ENCODE results near the gene MCM3. TPM values are rescaled to one million over a fixed set of nuclear protein-coding genes. Genes with fewer than 3 reads are reported as not detected.

Gene MCM3
- total RNA-seq, 3 donors from 2014 or later (not counting 1 experiment from before 2014, with no cell fraction given) = 26.4 to 46.2 (median 31.5) TPM

DNA sequence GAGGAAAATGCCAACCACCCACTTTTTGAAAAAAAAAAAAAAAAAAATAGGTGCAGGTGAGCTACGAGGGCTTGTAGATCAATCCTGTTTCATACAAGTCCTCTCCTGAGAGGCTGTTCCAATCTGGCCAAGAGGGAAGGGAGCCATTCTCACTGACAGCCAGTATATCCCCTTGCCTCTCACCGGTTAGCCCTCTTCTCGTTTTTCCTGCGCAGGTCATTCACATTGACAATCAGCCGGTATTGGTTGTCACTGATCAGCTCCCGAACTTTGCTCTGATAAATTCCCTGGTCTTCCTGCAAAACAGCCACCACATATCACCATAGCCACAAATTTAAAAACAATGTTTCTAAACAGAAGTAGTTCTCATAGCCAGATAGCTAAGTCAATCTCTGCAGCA, 1.4 kb downstream of the MCM3 start:
- Mint-ChIP-seq H3K4me1 (peaks cover 31 to 33% of the 10 kb centered on the region in 2 donors), H3K4me3 (peak overlapping the region; percentile 4)
- H3K4me3 ChIP-seq (ENCODE audit: low read length) = no peak overlapping the region

DNA sequence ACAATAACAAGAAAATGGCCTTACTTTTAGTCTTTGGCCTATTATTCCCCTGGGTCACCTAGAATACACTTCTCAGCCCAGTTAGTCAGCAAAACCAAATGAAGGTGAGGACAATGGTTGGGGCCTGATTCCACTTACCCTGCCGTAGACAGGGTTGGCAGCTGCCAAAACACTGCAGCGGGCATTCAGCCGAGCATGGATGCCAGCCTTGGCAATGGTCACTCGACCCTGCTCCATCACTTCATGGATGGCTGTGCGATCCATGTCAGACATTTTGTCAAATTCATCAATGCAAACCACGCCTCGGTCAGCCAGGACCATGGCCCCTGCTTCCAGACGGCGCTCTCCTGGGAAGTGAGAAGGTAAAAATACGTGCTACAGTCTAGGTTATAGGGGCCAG, 8.4 kb downstream of the MCM3 start:
- no peaks in the 10 kb centered on the region for H3K9me3 ChIP-seq (ENCODE audit: control insufficient read depth, insufficient read depth, low read length)
- H3K4me3 ChIP-seq (ENCODE audit: low read length) = no peak overlapping the region
- Mint-ChIP-seq H3K27ac (no peak overlapping the region), H3K9me3 (no peaks in the 10 kb centered on the region), H3K27me3 (ENCODE audit: low read depth in 2 of 2) (no peaks in the 10 kb centered on the region), H3K36me3 (peaks cover 30% of the 10 kb centered on the region), H3K4me1 (peaks cover 0 to 6% of the 10 kb centered on the region in 2 donors), H3K4me3 (no peak overlapping the region)
- H3K4me1 ChIP-seq (ENCODE audit: control insufficient read depth, insufficient read depth, low read length) = no peaks in the 10 kb centered on the region
- no peak overlapping the region for H3K27ac ChIP-seq (ENCODE audit: low read length)
- 95% methylated on average over 10 of the region's 10 CpGs for WGBS (ENCODE audit: insufficient coverage)
- ATAC-seq = no peak
- H3K27me3 ChIP-seq (ENCODE audit: control insufficient read depth, insufficient read depth, low read length) = no peaks in the 10 kb centered on the region
- H3K36me3 ChIP-seq (ENCODE audit: control insufficient read depth, insufficient read depth, low read length) = peaks cover 92% of the 10 kb centered on the region
- DNase-seq = no peak
- TF ChIP-seq, protein P1, sequence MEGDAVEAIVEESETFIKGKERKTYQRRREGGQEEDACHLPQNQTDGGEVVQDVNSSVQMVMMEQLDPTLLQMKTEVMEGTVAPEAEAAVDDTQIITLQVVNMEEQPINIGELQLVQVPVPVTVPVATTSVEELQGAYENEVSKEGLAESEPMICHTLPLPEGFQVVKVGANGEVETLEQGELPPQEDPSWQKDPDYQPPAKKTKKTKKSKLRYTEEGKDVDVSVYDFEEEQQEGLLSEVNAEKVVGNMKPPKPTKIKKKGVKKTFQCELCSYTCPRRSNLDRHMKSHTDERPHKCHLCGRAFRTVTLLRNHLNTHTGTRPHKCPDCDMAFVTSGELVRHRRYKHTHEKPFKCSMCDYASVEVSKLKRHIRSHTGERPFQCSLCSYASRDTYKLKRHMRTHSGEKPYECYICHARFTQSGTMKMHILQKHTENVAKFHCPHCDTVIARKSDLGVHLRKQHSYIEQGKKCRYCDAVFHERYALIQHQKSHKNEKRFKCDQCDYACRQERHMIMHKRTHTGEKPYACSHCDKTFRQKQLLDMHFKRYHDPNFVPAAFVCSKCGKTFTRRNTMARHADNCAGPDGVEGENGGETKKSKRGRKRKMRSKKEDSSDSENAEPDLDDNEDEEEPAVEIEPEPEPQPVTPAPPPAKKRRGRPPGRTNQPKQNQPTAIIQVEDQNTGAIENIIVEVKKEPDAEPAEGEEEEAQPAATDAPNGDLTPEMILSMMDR (IDR thresholded peaks at IDR 0.05) = no peak
- intact Hi-C loops (cut with micrococcal nuclease) = no loop called here

More for the DNA sequence above, 1.4 kb downstream of the MCM3 start:
- 72% methylated on average over 6 of the region's 6 CpGs for WGBS (ENCODE audit: insufficient coverage)
- no peaks in the 10 kb centered on the region for H3K9me3 ChIP-seq (ENCODE audit: control insufficient read depth, insufficient read depth, low read length)
- intact Hi-C loops (cut with micrococcal nuclease) = loop anchor here (10.0 kb wide), 1 partner anchor 1072 kb away; no protein-coding TSS in a partner anchor
- H3K9me3 Mint-ChIP-seq = no peaks in the 10 kb centered on the region
- no peaks in the 10 kb centered on the region for H3K27me3 Mint-ChIP-seq (ENCODE audit: low read depth in 2 of 2)
- no peak for ATAC-seq
- H3K4me1 ChIP-seq (ENCODE audit: control insufficient read depth, insufficient read depth, low read length) = peaks cover 11% of the 10 kb centered on the region
- peaks cover 45% of the 10 kb centered on the region for H3K36me3 ChIP-seq (ENCODE audit: control insufficient read depth, insufficient read depth, low read length)
- no peak for DNase-seq
- no peak overlapping the region for H3K27ac Mint-ChIP-seq
- no peaks in the 10 kb centered on the region for H3K27me3 ChIP-seq (ENCODE audit: control insufficient read depth, insufficient read depth, low read length)
- no peak overlapping the region for H3K27ac ChIP-seq (ENCODE audit: low read length)
- TF ChIP-seq, protein P1 (IDR thresholded peaks at IDR 0.05) = no peak
- H3K36me3 Mint-ChIP-seq = peaks cover 27% of the 10 kb centered on the region

DNA sequence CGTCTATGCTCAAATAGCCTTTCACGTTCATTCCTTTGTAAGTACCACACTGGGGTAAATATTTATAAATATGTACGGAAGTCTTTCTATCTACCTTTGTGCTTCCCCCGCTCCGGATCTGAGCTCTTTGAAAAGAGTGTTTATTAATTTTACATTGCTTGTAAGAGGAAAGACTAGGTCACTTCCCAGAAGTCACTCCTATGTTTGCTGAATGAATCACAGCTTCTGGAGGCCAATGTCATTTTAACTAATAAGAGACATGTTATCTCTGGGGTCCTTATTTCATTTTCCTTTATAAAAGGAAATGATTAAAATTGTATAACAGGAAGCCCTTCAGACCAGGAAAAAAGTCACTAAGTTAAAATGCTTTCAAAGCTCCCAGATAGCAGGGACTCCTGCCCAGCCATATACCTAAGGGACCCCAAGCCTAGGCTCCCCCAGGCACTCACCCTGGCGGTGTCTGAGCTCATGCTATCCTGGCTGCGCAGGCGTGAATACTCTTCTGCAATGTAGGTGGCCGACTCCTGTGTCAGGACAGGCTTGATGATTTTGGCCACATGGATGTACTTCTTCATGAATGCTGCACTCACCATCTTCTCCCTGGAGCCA, 12.6 kb downstream of the MCM3 start:
- Mint-ChIP-seq H3K27ac (no peak overlapping the region), H3K4me1 (no peaks in the 10 kb centered on the region), H3K36me3 (peaks cover 39% of the 10 kb centered on the region), H3K9me3 (no peaks in the 10 kb centered on the region), H3K27me3 (ENCODE audit: low read depth in 2 of 2) (no peaks in the 10 kb centered on the region), H3K4me3 (no peak overlapping the region)
- TF ChIP-seq, protein P1 (IDR thresholded peaks at IDR 0.05) = no peak
- H3K4me1 ChIP-seq (ENCODE audit: control insufficient read depth, insufficient read depth, low read length) = no peaks in the 10 kb centered on the region
- intact Hi-C loops (cut with micrococcal nuclease) = no loop called here
- H3K27ac ChIP-seq (ENCODE audit: low read length) = no peak overlapping the region
- H3K4me3 ChIP-seq (ENCODE audit: low read length) = no peak overlapping the region
- no peak for ATAC-seq
- no peaks in the 10 kb centered on the region for H3K9me3 ChIP-seq (ENCODE audit: control insufficient read depth, insufficient read depth, low read length)
- no peak for DNase-seq
- peaks cover 84% of the 10 kb centered on the region for H3K36me3 ChIP-seq (ENCODE audit: control insufficient read depth, insufficient read depth, low read length)
- no peaks in the 10 kb centered on the region for H3K27me3 ChIP-seq (ENCODE audit: control insufficient read depth, insufficient read depth, low read length)
- WGBS (ENCODE audit: insufficient coverage) = 99% methylated on average over 7 of the region's 9 CpGs

Measured in natural killer cell (primary cell).